HAP-1 (cell line): ENCODE results near the gene FAM98A.

Source experiments
- DNase-seq, 2 experiments: peaks; one replicate each; pipeline ENCODE4 v3.0.0-alpha.2; 2016 to 2020; ENCODE audit warnings: low spot score in 2 of 2
- H3K27me3 ChIP-seq: fragments of 250-450 bp; sonication (Bioruptor Pico); 2 replicates; pipeline ENCODE4 v1.5.1; 2020; ENCODE audit warnings: low read depth, mild to moderate bottlenecking, moderate library complexity
- H3K36me3 ChIP-seq: fragments of 250-450 bp; sonication (Bioruptor Pico); replicated peaks from 2 replicates; pipeline ENCODE4 v1.5.1; 2020; ENCODE audit warnings: mild to moderate bottlenecking
- H3K4me1 ChIP-seq: fragments of 250-450 bp; sonication (Bioruptor Pico); 2 replicates; pipeline ENCODE4 v1.5.1; 2020; ENCODE audit warnings: mild to moderate bottlenecking
- H3K4me3 ChIP-seq: fragments of 250-450 bp; sonication (Bioruptor Pico); 2 replicates; pipeline ENCODE4 v1.5.1; 2020; ENCODE audit warnings: mild to moderate bottlenecking, moderate library complexity
- H3K9me3 ChIP-seq: fragments of 250-450 bp; sonication (Bioruptor Pico); 2 replicates; pipeline ENCODE4 v1.5.1; 2020; ENCODE audit warnings: mild to moderate bottlenecking, moderate library complexity
- in situ Hi-C: fragments of 300-500 bp; cut with MboI; formaldehyde crosslinking; loops from 3 replicates; pipeline ENCODE4 v1.14.3; 2020; ENCODE audit warnings: low sequenced_read_pairs, inconsistent platforms, mixed read lengths

Gene FAM98A

GRCh38 chr2:33535421-33535820, 63.7 kb downstream of the FAM98A start:
- in situ Hi-C loops, result no loop called here
- Histone ChIP-seq H3K9me3 (no peaks in the 10 kb centered on the region), H3K36me3 (no peaks in the 10 kb centered on the region), H3K4me3 (no peak overlapping the region), H3K4me1 (no peaks in the 10 kb centered on the region), H3K27me3 (no peaks in the 10 kb centered on the region)
- DNase-seq, result no peak
